Measurements from ENCODE around the gene FOXK1.
A peak's percentile ranks its signal among the peaks of the same experiment; 100 is the strongest.

The FOXK1 gene

DNA sequence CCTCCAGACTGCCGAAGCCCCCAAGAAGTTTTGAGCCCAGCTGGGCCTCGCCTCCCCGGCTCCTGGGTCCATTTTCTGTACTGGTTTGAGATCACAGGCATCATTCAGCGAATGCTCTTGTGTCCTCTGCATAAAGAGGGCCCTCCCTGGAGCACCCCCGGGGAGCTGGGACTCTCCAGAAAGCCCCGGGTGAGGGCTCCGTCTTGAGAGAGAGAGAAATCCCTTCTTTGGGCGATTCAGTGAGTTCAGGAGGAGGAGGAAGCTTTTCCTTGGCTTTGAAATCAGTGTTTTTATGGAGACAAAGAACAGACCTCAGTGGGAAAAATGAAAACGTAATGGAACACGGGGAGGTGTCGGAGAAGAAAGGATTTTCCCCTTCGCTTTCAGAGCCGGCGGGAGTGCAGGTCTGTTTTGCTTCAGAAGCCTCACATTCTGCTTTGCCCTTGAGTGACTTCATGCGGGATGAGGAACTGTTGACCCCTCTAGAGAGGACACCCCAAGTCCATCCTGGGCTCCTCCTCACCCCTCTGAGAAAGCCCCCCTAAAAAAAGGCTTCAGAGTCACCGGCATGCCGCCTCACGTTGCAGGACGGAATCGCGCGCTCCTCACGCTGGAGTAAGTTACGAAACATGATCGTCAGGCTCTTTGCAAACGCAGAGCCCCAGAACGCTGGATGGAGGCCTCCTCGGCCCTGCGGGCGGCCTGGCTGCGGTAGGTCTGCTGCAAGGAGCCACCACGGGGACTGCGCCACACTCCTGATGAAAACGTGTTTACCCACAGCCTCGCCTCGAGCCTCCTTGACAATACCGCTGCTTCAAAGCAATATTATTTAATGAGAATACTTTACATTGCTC, 84.8 kb downstream of the FOXK1 start:
- no peak for DNase-seq

DNA sequence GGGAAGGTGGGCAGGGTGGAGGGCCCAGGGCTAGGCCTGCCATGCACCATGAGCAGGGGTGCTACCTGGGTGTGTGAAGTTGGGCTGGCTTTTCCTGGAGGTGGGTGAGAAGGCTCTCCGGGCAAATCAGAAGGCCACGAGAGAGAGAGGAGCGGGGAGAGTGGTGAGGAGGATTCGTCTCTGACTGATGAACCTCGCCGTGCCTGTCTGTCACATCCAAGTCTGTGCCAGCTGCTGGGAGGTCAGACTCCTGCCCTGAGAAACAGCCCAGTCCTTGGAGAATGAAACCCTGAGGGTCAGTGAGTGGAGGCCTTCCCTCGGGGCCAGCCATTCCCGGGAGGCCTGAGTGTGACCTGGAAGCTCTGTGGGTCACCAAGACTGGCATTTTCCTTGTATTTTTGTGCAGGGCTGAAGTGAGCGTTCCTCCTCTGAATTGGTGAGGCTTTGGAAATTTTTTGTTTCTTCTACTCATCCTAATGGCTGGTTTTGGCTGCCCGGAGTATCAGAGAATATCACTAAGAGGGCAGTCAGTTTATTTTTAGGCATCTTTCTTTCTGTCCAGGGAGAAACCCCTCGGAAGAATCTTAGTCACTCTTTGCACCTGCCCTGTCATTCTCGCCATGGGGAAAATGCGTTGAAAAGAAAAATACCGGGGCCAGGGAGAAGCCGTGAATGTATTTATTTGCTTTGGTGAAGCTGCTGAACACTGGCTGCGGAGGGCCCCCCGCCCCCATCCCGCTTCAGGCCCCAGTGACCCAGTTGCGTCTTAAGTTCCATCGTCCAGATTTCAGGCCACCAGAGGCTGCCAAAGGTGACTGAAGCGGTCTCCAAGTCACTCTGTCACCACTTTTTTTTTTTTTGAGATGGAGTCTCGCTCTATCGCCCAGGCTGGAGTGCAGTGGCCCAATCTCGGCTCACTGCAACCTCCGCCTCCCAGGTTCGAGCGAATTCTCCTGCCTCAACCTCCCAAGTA, 86.8 kb downstream of the FOXK1 start:
- DNase-seq: no peak

DNA sequence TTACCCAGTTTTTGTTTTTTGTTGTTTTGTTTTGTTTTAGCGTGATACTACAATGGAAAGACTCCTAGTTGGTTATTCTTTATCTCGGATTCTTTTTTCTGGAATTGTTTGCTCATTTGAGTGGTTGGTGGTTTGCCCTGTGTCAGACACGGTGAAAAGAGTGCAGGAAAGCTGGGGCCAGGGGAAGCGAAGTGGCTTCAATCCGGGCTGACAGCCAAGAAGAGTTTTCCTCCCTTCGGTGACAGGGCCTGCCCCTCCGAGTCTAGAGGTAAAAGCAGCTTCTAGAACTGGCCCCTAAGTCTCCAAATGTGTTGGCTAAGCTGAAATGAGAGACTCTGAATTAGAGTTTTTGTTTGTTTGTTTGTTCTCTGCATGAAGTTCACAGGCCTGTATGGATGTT, 87.7 kb downstream of the FOXK1 start:
- DNase-seq: no peak

DNA sequence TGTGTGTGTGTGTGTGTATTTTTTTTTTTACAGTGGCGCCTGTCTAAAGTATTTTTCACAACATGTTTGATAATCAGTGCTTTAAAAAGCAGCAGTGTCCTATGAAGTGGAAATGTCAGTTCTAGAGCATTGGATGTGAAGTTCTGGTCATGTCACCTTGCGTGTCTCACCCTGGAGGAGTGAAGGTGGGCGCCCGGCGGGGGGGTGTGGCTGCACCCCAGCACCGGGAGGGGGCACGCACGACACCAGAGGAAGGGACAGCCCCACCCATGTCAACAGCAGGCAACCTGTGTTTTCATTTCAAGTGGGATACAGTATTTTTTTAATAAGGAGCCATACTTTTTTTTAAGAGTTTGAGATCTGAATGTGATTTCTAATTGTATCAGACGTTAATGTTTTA, 88.8 kb downstream of the FOXK1 start:
- DNase-seq: no peak

DNA sequence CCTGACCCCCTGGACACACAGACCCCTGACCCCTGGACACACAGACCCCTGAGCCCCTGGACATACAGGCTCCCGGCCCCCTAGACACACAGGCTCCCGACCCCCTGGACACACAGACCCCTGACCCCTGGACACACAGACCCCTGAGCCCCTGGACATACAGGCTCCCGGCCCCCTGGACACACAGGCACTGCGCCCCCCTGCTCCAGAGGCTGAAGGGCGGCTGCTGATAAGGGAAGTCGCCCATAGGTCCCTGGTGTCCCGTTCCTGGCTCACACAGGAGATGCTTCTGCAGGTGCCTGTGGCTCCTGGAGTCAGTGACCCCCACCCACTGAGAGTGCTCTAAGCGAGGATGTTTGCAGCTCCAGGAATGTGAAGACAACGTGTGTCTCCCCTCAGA, 89.6 kb downstream of the FOXK1 start:
- DNase-seq: no peak

DNA sequence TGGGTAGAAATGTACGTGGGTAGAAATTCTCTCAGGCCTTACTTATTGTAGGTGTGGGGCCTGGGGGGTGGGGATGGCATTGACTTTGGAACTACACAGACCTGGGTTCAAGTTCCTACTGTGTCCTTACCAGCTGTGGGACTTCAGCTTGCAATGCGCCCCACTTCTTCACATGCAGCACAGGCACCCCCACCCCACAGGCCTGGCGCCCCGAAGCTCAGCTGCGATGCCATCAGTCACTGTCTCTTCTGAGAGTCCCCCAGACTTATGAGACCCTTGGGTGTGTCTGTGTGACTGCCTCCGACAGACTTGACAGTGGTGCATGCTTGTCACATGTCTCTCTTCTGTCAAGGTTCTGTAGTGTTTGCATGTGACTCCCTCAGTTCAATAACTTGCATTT, 90.2 kb downstream of the FOXK1 start:
- no peak for DNase-seq

DNA sequence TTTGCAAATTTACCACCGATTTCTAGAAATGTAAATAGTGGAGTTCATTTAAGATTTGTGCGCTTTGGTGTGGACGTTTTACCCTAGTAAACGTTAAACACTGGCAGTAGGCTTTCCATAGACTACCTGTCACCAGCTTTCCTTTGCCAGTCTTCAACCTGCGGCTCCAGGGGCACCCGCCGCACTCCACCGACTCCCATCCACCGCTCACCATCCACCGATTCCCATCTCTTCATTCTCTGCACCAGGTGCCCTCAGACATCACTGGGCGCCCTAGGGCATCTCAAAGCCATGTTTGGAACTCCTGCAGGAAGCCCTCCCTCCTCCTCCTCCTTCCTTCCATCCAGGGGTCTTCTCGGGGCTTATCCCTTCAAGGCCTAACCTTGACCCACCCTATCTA, 91.9 kb downstream of the FOXK1 start:
- no peak for DNase-seq

DNA sequence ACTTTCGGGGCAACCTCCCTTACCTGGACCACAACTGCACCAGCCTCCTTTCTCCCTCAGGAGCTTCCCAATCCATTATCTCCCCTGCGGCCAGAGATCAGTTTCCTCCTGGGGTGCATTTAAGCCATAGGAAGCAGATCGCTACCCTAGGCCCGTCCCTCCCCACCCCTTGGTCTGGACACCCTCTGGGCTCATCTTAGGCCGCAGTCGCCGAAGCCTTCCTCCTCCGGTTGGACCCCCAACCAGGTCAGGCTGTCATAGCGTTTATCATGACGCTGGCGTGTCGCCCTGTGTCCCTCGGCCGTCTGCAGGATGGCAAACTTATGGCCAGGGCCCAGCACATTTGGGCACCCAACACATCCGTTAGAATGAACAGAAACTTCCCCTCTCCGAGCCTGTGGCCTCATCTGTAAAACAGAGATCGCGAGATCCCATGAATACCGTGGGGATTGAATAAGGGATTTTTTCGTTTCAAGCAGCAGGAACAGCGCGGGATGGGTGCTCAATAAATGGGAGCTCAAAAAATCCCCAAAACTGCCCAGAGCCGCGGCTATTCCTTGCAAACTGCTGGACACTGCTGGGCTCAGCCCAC, 92.7 kb downstream of the FOXK1 start:
- no peak for DNase-seq

DNA sequence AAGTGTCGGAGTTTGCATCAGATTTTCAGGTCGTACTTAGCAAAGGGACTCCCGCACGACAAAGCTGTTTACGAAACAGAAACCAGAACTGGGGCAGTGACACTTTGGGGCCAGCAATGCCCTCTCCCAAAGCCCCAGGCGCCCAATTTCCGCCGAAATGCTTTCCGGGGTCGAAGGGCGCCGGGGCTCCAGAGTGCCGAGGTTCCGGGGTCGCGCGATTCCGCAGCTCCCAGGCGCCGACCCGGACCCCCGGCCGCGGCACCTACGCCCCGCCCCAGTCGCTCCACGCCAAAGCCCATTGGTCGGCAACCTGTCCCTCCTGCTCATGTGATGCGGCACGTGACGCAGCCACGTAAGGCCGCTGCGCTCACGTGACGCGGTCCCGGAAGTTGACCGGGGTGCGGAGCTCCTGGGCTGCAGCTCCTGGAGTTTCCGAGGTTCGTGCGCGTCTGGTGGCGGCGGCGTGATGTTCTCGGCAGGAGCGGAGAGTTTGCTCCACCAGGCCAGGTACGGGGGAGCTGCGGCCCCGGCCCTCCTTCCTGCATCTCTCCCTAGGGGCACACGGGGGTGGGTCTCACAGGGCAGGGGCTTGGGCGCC, 93.3 kb downstream of the FOXK1 start, which contains the start of gene AP5Z1:
AP5Z1 (plus strand) TSS at position 374 of the 598 bp plus-strand sequence; CDS start at position 467, 93 bp downstream.
- DNase-seq: peak; percentile 68 to 93

DNA sequence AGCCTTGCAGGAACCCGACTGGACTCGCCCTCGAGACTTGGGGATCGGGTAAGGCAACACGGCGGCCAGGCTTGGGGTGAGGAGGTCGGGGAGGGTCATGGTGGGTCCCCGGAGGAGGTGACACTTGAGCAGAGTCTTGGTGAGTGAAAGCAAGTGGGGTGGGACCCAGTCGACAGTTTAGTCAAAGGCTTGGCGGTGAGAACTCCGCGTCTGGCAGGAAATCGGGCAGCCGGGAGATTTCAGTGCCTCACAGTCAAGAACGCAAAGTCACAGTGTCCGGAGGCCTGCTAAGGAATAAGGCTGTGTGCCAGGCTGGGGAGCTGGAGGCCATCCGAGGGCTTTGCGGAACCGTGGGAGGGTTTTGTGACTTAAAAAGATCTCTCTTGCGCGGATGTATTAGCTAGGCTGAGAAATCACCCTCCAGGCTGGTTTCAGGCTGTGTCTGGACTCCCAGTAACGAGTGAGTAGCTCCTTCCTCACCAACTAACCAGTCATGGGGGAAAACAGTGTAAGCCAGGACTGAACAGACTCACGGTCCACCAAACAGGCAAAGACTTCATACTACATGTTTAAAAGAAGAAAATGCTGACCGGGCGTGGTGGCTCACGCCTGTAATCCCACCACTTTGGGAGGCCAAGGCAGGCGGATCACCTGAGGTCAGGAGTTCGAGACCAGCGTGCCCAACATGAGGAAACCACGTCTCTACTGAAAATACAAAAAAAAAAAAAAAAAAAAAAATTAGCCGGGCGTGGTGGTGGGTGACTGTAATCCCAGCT, 93.9 kb downstream of the FOXK1 start:
- no peak for DNase-seq

DNA sequence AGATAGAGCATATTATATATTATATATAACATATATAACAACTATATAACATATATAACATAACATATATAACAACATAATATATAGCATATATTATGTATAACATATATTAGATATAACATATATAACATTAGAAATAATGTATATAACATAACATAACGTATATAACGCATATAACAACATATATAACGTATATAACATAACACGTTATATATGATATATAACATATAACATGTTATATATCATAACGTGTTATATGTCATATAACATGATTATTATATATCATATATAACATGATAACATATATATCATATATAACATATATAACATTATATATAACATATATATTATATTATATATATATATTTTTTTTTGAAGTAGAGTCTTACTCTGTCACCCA, 97.0 kb downstream of the FOXK1 start:
- DNase-seq: no peak

DNA sequence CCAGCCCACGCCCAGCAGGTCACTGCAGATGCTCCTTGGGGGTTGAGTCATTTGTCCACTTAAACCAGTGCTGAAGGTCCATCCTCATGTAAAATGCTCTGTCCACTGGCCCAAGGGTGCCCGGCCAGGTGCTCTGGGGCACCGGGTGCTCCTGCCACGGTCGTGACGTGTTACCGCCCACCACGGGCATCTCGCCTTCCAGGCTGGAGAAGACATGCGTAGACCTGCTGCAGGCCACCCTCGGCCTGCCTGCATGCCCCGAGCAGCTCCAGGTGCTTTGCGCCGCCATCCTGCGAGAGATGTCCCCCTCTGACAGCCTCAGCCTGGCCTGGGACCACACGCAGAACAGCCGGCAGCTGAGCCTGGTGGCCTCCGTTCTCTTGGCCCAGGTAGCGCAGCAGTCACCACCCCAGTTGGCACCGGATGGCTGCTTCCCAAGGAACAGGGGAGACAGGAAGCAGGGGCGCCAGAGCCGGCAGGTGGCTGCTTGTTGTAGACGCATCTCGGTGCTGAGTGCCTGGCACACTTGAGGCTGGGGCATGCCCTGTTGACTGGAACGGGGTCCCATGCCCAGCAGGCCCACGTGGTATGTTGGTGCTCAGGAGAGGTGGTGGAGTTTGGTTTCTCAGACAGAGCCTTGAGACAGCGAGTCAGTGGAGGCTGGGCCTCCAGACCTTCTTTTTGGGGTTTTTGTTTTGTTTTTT, 99.4 kb downstream of the FOXK1 start:
- no peak for DNase-seq

DNA sequence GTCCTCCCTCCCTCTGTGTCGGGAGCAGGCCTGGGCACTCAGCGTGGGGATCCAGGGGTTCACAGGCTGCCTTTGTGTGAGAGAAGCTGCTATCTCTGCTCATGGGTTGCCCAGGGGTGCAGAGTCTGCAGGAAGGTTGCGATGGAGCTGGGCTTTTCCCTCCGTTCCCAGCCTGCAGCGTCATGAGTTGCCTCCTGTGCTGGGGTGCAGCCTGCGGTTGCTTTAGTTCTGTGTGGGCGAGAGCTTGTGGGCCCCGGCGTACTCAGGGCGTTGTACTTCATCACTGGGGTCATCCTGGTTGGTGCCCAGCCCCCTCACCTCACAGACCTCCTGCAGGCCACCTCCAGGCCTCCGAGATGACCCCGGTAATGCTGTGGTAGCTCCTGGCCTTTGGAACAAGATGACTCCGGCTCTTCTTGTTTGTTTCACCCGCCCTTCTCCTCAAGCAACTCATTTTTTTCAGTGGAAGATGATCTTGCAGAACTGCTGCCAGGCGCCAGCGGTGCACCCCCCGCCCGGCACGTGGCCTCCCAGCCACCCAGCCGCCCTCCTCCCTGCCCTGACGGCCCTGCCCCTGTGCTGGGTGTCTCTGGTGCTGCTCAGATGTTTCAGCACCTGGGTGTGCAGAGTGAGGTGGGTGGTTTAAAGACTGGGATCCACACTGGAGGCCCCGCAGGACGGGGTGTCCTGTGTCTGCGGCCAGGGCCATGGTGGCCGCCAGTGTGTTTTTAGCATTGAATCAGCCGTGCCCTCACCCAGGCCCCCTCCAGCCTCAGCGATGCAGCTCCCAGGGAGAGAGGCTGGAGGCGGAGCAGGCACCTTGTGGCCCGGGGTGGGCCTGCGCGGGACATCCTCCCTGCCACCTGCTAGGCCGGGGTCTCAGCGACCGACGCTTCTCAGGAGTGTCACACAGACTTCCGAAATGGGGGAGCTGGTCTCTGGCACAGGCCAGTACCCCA, 100.5 kb downstream of the FOXK1 start:
- DNase-seq: no peak

DNA sequence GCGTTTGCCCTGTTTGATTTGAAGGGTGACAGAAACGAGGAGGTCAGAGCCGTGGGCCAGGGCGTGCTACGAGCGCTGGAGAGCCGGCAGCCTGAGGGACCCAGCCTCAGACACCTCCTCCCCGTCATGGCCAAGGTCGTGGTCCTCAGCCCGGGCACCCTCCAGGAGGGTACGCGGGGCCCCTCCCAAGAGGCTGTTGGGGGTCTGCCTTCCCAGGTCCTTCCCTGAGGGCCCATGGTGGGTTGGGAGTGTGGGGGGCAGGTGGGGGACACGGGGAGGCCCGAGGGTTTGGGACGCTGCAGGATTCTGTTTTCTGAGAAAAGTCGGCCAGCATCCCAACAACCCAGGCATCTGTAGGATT, 101.2 kb downstream of the FOXK1 start:
- no peak for DNase-seq

DNA sequence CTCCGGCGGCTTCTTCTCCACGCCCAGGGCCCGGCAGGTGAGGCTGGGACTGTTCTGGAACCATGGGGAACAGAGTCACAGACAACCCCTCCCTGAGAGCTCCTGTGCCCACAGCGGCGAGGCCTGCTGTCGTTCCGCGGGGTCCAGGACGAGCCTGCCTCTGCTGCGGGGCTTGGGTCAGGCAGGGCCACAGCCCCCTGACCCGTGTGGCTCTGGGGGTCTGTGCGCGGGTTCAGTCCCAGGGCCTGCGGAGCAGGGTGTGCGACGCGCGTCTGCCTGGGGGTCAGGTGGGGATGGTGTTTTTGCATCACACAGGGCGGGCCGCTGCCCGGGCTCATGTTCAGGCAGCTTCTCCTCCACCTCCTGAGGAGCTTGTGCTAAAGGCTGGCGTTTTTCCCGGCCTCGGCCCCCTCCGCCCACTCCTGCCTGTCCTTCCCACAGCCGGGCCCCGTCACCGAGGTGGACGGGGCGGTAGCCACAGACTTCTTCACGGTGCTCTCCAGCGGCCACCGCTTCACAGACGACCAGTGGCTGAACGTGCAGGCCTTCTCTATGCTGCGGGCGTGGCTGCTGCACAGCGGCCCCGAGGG, 101.8 kb downstream of the FOXK1 start:
- DNase-seq: no peak

DNA sequence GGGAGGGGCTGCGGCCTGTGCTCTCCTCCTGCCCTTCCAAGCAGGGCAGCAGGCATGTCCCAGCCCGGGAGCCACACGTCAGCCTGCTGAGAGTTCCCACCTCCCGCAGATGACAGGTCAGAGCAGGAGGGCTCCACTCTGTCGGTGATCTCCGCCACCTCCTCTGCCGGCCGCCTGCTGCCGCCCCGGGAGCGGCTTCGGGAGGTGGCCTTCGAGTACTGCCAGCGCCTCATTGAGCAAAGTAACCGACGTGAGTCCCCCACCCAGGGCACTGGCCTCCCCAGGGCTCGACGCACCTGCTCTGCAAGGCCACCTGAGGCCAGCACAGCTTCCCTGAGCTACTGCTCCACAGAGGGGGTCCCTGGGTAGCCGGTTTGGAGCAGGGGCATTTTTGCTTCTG, 102.7 kb downstream of the FOXK1 start:
- no peak for DNase-seq

DNA sequence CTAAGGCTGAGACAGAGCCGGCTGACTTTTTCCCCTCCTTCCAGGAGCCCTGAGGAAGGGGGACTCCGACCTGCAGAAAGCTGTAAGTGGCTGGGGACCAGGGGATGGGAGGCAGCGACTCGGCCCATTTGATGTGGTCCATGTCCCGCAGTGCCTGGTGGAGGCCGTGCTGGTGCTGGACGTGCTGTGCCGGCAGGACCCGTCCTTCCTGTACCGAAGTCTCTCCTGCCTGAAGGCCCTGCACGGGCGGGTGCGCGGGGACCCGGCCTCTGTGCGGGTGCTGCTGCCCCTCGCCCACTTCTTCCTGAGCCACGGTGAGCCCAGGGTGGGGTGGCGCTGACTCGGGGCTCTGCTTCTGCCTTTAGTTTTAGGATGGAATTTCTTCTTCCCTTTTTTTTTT, 103.3 kb downstream of the FOXK1 start:
- DNase-seq: no peak

DNA sequence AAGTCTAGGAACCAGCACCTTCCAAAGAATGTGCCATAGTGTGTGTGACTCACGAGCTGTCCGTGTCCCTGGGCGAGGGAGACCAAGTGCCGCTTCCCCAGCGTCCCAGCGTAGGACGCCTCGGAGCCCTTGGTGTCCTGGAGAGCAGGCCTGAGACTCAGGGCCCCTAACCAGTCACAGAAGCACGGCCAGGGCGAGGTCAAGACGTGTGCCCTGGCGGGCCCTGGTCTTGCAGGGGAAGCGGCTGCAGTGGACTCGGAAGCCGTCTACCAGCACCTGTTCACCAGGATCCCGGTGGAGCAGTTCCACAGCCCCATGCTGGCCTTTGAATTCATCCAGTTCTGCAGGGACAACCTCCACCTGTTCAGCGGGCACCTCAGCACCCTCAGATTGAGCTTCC, 103.9 kb downstream of the FOXK1 start:
- DNase-seq: no peak

DNA sequence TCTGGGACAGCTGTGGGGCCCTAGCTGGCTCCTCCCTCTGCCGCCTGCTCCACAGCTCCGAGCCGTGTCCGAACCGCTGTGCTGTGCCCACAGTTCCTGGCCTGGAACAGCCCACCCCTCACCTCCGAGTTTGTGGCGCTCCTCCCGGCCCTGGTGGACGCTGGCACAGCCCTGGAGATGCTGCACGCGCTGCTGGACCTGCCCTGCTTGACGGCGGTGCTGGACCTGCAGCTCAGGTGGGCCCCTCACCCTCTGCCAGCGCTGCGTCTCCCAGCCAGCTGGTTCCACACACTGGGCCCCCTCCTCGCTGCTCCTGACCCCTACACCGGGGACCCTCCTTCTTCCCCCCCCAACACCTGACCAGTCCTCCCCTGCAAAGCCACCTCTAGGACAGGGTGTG, 105.4 kb downstream of the FOXK1 start:
- no peak for DNase-seq

Measured in NCI-H524 (cell line).